ENCODE measurements around the gene DNMT1.

GRCh38 chr19:10168386-10168948, 26.3 kb downstream of the DNMT1 start:
- TF ChIP-seq GATA2 (IDR thresholded peaks at IDR 0.05; ENCODE audit: low read depth, low read length) (no peak), GATA3 (IDR thresholded peaks at IDR 0.05; ENCODE audit: low read depth, low read length) (no peak)
